Gastroesophageal sphincter (tissue), 4 donors: Measurements from ENCODE around the gene BBS7. TPM values are rescaled to one million over a fixed set of nuclear protein-coding genes. Genes with fewer than 3 reads are reported as not detected.

Source experiments
- ATAC-seq: fragments of 150-250 bp; one replicate; pipeline ENCODE4 v1.9.1; 2016; ENCODE audit warnings: mild to moderate bottlenecking, moderate library complexity
- H3K27ac ChIP-seq, 4 donors: fragments of 200-600 bp; sonication (generic) in 3 of 4; 1 replicate in 3 of 4; 2 replicates in 1 of 4; pipeline ENCODE4 v1.5.1; 2016 to 2019
- H3K27me3 ChIP-seq: fragments of 200-600 bp; sonication (generic); one replicate; pipeline ENCODE4 v1.5.1; 2019
- H3K36me3 ChIP-seq, 2 donors: fragments of 200-600 bp; sonication (generic); one replicate each; pipeline ENCODE4 v1.5.1; 2019; ENCODE audit warnings: control low read depth in 1 of 2
- H3K4me1 ChIP-seq, 3 donors: fragments of 200-600 bp; sonication (generic); 1 replicate in 2 of 3; 2 replicates in 1 of 3; pipeline ENCODE4 v1.5.1; 2016 to 2019; ENCODE audit warnings: control low read depth in 2 of 3
- H3K4me3 ChIP-seq, 2 donors: fragments of 200-600 bp; sonication (generic); one replicate each; pipeline ENCODE4 v1.5.1; 2019; ENCODE audit warnings: mild to moderate bottlenecking in 1 of 2, moderate library complexity in 1 of 2
- H3K9me3 ChIP-seq, 3 donors: fragments of 200-600 bp; sonication (generic); one replicate each; pipeline ENCODE4 v1.5.1; 2017 to 2019; ENCODE audit warnings: control low read depth in 2 of 3
- EP300 ChIP-seq: sonication (generic); formaldehyde crosslinking; IDR thresholded peaks from one replicate; pipeline ENCODE4 v1.6.1; 2017; ENCODE audit warnings: antibody characterized with exemption, mild to moderate bottlenecking
- POLR2A ChIP-seq, 2 donors: fragments of 450-650 bp; IDR thresholded peaks; one replicate each; pipeline ENCODE4 v1.6.1; 2017; ENCODE audit warnings: antibody characterized with exemption in 2 of 2, mild to moderate bottlenecking in 2 of 2, moderate library complexity in 1 of 2
- POLR2AphosphoS5 ChIP-seq: sonication (generic); formaldehyde crosslinking; IDR thresholded peaks from one replicate; pipeline ENCODE4 v1.6.1; 2017; ENCODE audit warnings: antibody characterized with exemption
- WGBS, 2 donors: methylation state at CpG; one replicate each; pipeline ENCODE4 v1.1.5; 2018; ENCODE audit warnings: low coverage in 1 of 2; 5-methylcytosine and 5-hydroxymethylcytosine counted together
- total RNA-seq, 4 donors: library from RNA; depleted of rRNA; stranded (reverse); fragments of >200 nt; gene quantifications; one replicate each; pipeline ENCODE4 v1.1.0, GENCODE V29; 2016
- TF ChIP-seq, protein P1 (sequence below), 4 experiments: fragments of 200-600 bp in 2 of 4; fragments of 450-650 bp in 2 of 4; sonication (generic) in 1 of 4; IDR thresholded peaks; one replicate each; pipeline ENCODE4 v1.5.1; 2017 to 2019; ENCODE audit warnings: antibody characterized with exemption in 4 of 4, mild to moderate bottlenecking in 2 of 4, moderate library complexity in 2 of 4

The BBS7 gene
- total RNA-seq, 4 donors from 2014 or later: 13.3 to 23.1 (median 20.4) TPM

- H3K9me3 ChIP-seq: no peaks in the 10 kb centered on the region
- TF ChIP-seq POLR2A (IDR thresholded peaks at IDR 0.05) (peak in 1 of 2 donors; percentile 34), POLR2AphosphoS5 (peak; percentile 60), EP300 (no peak)
- TF ChIP-seq, protein P1, sequence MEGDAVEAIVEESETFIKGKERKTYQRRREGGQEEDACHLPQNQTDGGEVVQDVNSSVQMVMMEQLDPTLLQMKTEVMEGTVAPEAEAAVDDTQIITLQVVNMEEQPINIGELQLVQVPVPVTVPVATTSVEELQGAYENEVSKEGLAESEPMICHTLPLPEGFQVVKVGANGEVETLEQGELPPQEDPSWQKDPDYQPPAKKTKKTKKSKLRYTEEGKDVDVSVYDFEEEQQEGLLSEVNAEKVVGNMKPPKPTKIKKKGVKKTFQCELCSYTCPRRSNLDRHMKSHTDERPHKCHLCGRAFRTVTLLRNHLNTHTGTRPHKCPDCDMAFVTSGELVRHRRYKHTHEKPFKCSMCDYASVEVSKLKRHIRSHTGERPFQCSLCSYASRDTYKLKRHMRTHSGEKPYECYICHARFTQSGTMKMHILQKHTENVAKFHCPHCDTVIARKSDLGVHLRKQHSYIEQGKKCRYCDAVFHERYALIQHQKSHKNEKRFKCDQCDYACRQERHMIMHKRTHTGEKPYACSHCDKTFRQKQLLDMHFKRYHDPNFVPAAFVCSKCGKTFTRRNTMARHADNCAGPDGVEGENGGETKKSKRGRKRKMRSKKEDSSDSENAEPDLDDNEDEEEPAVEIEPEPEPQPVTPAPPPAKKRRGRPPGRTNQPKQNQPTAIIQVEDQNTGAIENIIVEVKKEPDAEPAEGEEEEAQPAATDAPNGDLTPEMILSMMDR (IDR thresholded peaks at IDR 0.05): peak in 1 of 4 experiments; percentile 19
- peaks cover 0 to 35% of the 10 kb centered on the region in 2 donors for H3K36me3 ChIP-seq
- H3K27ac ChIP-seq: peak within 1 kb of the TSS; percentile 73 to 84 (median 80)
- ATAC-seq: peak; percentile 99
- H3K4me3 ChIP-seq: peak within 1 kb of the TSS; percentile 41 to 62
- H3K27me3 ChIP-seq: no peaks in the 10 kb centered on the region
- 1% methylated on average over 11 to 18 of the region's 63 CpGs for WGBS, 2 donors
- peaks cover 0 to 25% (median 0%) of the 10 kb centered on the region in 3 donors for H3K4me1 ChIP-seq
These were observed 46.6 kb downstream of the BBS7 start, which contains the start of gene CCNA2 for GRCh38 chr4:121823505-121824170. TSS of gene CCNA2 (minus strand) at chr4:121823883. CDS start at chr4:121823628, 255 bp downstream.

GRCh38 chr4:121822796-121823504 lies 47.3 kb downstream of the BBS7 start:
- peak overlapping the region; percentile 41 to 62 for H3K4me3 ChIP-seq
- H3K27me3 ChIP-seq: no peaks in the 10 kb centered on the region
- ATAC-seq: no peak
- TF ChIP-seq POLR2AphosphoS5 (no peak), POLR2A (IDR thresholded peaks at IDR 0.05) (no peak), EP300 (no peak)
- TF ChIP-seq, protein P1 (IDR thresholded peaks at IDR 0.05): no peak
- 1 to 3% methylated on average over 9 to 19 of the region's 30 CpGs for WGBS, 2 donors
- H3K4me1 ChIP-seq: peaks cover 0 to 25% (median 0%) of the 10 kb centered on the region in 3 donors
- no peaks in the 10 kb centered on the region for H3K9me3 ChIP-seq
- peak overlapping the region in 1 of 4 donors; percentile 81 for H3K27ac ChIP-seq
- peaks cover 0 to 36% of the 10 kb centered on the region in 2 donors for H3K36me3 ChIP-seq

- Histone ChIP-seq H3K36me3 (peaks cover 0 to 36% of the 10 kb centered on the region in 2 donors), H3K4me1 (peaks cover 0 to 25% (median 0%) of the 10 kb centered on the region in 3 donors), H3K27me3 (no peaks in the 10 kb centered on the region), H3K4me3 (no peak overlapping the region), H3K27ac (no peak overlapping the region), H3K9me3 (no peaks in the 10 kb centered on the region)
- 93 to 94% methylated on average over 1 of the region's 1 CpG for whole genome bisulfite sequencing, 2 donors
- TF ChIP-seq POLR2A (IDR thresholded peaks at IDR 0.05) (no peak), EP300 (no peak), POLR2AphosphoS5 (no peak)
- ATAC-seq: no peak
These were observed 48.2 kb downstream of the BBS7 start for GRCh38 chr4:121822047-121822446.

DNA sequence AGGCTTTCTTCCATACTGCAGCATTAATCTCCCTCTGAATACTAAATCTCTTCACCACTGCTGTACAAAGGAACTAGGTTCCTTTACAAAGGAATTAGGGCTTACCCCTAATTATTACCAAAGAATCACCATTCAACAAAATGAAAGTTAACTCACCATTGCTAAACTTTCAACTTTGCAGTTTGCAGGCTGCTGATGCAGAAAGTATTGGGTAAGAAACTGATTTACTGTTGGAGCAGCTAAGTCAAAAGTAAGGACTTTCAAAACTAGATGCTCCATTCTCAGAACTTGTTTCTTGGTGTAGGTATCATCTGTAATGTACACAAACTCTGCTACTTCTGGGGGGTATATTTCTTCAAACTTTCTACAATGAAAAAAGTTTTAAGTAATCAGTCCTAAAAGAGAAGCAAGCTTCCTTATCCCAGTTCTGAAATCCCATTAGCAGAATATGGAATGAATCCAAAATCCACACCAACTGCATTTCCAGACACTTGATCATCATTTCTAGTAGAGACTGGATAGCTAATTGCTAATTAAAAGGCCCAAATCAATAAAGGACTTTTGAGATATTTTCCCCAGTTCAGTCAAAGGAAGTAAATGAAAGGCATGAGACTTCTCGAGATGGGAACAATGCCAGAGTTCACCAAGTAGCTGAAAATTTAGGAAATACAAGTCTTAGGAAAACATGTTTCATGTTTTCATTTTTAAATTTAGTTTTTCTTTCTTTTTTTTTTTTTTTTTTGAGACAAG lies 50.9 kb downstream of the BBS7 start:
- TF ChIP-seq, protein P1 (IDR thresholded peaks at IDR 0.05): no peak
- TF ChIP-seq POLR2AphosphoS5: no peak
- no peak for TF ChIP-seq POLR2A (IDR thresholded peaks at IDR 0.05)
- TF ChIP-seq EP300: no peak
- H3K9me3 ChIP-seq: no peaks in the 10 kb centered on the region
- ATAC-seq: no peak
- WGBS, 2 donors: 67 to 86% methylated on average over 1 of the region's 1 CpG
- H3K27me3 ChIP-seq: no peaks in the 10 kb centered on the region
- no peak overlapping the region for H3K27ac ChIP-seq
- no peak overlapping the region for H3K4me3 ChIP-seq
- peaks cover 0 to 53% of the 10 kb centered on the region in 2 donors for H3K36me3 ChIP-seq
- H3K4me1 ChIP-seq: peaks cover 0 to 16% (median 0%) of the 10 kb centered on the region in 3 donors

- Histone ChIP-seq H3K4me1 (peaks cover 0 to 9% (median 0%) of the 10 kb centered on the region in 3 donors), H3K4me3 (no peak overlapping the region), H3K27me3 (no peaks in the 10 kb centered on the region), H3K36me3 (peaks cover 0 to 65% of the 10 kb centered on the region in 2 donors), H3K27ac (no peak overlapping the region), H3K9me3 (no peaks in the 10 kb centered on the region)
- TF ChIP-seq POLR2AphosphoS5 (no peak), POLR2A (IDR thresholded peaks at IDR 0.05) (no peak), EP300 (no peak)
- TF ChIP-seq, protein P1 (IDR thresholded peaks at IDR 0.05): no peak
- no peak for ATAC-seq
- 21 to 39% methylated on average over 1 of the region's 1 CpG for whole genome bisulfite sequencing, 2 donors
These were observed 52.1 kb downstream of the BBS7 start for GRCh38 chr4:121818215-121818614.
